Brain pericyte (primary cell): ENCODE results near the gene TENM4.

Source experiments
- DNase-seq: peaks from one replicate; pipeline ENCODE4 v3.0.0-alpha.2; 2012; ENCODE audit warnings: low read depth, low spot score

Gene TENM4

DNA sequence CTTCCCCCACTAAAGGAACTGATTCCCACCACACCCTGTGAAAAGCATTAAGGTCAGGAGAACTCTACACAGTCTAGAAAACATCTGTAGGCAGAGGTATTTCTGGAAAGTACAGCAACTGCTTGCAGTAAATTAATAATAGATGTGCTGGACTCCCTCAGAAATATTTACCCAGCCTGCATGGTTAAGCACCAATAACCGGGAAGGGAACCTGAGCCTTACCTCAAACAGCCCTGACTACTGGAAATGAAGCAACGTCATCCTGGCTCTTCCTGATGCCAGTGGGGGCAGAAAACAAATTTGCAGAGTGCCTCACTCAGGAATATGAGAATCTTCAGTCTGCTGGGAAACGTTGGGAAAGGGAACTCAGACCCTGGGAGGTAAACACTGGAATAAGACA, 318.1 kb downstream of the TENM4 start:
- DNase-seq: no peak

- DNase-seq: no peak
Observed at GRCh38 chr11:79121351-79121750, 319.5 kb downstream of the TENM4 start.

DNA sequence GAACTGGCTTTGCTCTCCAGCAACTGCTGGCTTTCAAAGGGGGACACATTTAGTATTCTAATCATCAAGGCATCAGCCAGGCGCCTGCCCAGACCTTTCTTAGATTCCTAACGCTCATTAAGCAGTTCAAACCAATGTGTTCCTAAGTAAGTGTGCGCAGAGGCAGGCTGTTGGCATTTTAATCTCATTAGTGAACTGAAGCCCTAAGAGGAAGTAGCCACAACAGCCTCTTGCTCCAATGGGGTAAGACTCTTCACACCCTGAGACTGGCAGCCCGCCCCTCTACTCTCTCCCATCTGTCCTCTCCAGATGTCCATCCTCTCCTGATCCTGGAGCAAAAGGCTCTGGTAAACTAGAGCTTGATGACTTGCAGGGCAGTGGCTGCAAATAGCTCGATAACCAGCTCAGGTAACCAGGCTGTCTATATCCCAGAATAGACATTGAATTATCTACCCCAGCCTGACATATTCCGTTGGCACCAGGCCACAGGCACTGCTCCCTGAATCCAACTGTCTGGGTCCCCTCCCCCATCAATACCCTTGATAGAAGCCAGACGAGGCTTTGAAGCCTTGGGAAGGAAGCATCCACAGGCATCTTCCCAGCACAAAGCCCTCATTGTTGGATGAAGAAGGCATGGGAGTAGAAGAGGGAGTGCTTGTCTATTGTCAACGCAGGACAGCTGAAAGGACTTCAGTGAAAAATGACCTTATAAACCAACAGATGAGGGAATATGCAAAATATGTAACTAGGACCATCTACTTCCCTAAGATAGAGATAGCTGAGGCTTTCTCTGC, 321.1 kb downstream of the TENM4 start:
- DNase-seq: no peak

GRCh38 chr11:79117488-79117887, 323.3 kb downstream of the TENM4 start:
- no peak for DNase-seq

DNA sequence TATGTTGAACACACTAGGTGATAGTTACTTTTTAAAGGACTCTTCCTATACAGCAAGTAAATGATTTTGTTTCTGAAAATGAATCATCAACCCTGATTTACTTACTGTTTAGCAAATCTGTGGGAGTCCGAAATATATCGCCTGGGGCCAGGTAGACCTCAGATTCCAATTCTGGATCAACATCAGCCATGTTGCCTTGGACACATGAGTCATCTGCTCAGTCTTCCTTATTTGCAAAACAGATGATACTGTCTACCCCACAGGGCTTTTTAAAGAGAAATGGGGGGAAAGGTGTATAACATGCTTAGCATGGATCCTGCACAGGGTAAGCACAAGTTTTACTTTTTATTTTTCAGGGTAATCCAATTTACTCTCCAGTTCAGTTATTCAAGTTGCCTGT, 324.2 kb downstream of the TENM4 start:
- no peak for DNase-seq

DNA sequence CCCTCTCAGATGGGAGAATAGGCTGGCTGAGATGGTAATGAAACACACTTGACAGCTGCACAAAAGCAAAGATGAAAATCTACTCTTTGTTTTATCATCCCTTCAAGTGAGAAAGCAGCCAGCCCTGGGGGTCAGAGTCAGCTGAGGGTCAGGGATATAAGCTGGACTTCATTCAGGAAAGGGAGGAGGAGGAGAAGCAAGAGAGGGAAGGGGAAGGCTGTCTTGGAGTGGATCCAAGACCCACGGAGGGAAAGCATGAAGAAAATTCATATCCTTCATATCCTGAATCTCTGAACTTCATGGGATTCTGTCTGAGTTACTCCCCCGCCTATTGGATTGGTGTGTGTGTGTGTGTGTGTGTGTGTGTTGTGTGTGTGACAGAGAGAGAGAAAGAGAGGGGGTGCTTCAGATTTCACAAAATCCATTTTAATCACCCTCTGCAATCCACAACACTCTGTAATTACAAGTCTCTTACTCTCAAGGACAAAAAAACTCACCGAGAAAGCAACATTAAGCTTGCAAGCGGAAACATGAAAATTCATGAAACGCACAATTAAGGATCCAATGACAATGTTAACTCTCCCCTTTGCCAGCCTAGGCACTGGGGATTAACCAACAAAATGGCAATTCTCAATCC, 327.7 kb downstream of the TENM4 start:
- DNase-seq: no peak

DNA sequence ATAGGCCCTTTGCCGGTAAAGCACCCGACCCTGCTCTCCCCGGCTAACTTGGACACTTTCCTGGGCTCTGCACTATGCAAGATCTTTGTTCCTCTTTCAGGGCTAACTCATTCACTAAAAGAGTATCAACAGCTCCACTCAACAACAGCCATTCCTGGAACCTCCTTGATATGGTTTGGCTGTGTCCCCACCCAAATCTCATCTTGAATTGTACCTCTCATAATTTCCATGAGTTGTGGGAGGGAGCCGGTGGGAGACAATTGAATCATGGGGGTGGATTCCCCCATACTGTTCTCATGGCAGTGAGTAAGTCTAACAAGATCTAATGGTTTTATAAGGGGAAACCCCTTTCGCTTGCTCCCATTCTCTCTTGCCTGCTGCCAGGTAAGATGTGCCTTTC, 330.0 kb downstream of the TENM4 start:
- DNase-seq: no peak

DNA sequence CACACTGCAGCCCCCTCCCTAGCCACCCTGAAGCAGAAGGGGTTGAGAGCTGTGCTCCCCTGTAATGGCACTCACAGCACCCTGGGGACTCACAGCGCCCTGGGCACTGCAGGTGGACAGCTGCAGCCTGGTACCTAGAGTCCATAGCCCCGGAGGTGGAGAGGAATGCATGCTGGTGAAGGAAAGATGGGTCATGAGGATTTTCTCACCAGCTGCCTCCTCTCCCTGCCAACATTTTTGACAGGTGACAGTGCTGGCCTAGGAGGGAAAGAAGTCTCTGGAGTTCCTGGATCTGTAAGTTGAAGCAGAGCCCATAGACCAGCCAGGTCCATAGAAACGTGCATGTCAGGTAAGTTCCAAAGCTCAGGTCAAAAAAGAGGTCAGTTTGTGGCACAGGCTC, 330.5 kb downstream of the TENM4 start:
- no peak for DNase-seq

GRCh38 chr11:79108851-79109250, 332.0 kb downstream of the TENM4 start:
- DNase-seq: no peak

DNA sequence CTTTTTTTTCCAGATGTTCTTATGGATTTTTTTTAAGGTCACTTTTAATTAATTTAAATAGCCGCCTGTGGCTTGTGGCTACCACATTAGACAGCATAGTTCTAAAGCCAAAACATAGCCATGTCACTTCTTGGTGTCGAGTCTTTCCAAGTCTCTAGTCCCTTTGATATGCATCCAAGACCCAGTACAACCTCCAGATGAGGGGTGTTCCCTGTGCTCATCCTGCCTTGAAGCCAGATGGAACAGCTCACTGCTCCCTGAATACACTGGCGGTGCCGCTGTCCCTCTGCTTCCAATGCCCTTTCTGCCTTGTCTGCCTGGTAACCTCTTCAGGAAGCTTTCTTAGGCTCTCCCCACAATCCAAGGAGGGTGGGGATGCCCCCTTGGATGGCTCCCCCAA, 338.0 kb downstream of the TENM4 start:
- no peak for DNase-seq

- no peak for DNase-seq
Observed at GRCh38 chr11:79101656-79102055, 339.2 kb downstream of the TENM4 start.

DNA sequence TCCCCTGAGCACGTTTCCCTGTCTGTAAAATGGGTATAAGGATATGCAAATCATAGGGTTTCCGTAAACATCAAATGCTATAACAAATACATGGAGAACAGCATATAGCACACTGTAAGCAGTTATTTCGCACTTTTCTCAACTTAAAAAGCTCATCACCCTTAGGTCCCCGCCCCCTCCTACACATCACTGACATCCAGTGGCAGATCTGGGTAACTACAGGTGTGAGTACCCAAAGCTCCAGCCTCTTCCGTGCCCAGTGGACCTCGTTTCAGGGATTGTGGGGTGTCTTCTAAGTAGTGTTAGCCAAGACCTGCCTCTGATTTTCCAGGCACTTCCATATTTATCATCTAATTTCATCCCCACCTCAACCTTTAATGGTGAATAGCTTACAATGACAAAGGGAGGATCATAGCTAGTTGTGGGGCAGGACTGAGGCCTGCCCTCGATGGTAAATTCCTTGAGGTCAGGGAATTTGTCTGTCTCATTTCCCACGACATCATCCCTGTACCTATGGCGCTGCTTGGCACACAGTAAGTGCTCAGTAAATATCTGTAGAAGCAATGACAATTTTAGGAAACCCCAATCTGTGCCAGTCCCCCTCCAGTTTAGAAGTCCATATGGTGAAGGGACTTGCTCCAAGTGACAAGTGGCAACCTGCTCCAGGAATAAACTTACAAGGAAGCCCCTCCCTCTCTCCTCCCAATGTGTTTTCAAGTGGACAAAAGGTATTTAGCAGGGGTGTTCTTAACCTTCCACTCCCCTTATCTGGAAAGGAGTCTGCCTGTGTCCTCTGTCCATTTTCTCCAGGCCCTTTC, 340.5 kb downstream of the TENM4 start:
- no peak for DNase-seq

DNA sequence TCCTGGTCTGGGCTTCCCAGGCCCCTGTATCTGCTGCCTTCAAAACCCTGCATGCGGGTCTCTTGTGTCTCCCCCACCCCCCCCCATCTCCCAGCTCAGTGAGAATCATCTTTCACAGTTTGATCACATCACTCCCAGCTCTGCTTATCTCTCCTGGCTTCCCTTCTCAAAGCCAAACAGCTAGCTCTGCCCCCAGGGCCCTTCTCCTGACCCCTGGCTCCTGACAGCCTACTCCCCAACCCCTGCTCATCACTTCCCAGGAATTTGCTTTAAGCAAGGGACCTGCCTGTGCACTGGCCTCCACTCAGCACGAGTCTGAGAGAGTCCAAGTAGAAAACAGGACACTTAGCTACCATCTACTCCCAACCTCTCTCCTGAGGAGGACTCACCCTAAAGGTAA, 342.7 kb downstream of the TENM4 start:
- no peak for DNase-seq

DNA sequence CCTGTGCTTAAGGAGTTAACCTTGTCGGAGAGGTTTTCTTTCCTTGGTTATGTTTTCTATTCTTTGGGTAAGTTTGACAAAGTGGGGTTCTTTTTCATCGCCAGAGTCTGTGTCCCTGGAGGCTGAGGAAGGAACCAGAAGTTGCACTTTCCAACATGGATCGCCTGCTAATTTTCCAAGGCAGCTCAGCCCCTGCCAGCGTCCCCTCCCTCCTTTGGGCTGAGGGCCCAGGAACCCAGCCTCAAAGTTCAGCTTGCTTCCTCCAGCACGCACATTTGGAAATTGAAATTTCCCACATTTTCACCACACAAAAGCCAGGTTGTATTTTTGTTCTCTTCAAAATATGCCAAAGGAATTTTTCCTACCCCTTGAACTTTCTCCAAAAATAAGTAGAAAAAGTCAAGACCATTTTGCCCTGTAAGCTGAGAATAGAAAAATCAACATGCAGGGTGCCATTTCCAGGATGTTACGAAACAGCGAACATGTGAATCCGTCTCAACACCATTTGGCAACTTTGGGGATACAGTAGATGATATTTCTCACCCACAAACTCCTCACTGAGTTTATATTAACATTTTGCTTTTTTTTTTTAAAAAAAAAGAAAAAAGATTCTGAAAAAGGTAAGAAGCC, 343.5 kb downstream of the TENM4 start:
- no peak for DNase-seq

DNA sequence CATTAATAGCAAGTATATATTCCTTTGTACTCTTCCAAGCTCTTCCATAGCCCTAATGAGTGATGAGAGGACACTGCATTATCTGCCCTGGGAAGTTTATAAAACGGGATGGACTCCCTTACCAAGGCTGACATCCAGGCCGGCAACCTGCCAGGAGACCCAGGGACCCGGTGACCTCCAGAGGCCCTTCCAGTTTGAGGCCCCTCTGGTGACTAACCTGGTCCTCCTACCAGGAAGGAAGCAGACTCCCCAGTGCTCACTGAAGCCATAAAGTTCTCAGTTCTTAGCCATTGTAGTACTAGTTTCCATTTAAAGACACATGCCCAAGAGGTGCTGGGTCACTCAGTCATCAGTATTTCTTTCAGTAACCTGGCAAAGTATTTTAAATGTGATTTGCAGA, 345.4 kb downstream of the TENM4 start:
- no peak for DNase-seq

DNA sequence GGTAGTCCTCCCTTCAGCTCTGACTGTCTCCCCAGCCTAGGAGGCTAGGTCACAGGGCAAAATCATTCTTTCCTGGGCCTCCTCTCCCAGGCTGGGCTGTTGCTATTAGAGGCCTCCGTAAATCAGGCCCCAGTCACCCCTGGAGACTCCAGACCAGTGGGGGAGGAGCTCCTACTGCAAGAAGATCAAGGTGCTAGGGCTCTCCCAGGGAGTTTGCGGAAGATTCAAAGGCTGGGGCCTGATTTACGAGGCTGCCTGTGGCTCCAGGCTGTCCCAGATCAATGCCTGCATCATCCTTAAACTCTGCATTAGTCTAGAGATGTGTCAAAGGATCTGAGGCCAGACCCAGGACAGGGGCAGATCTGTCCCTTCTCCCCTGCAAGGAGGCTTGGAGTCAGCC, 346.2 kb downstream of the TENM4 start:
- DNase-seq: no peak

DNA sequence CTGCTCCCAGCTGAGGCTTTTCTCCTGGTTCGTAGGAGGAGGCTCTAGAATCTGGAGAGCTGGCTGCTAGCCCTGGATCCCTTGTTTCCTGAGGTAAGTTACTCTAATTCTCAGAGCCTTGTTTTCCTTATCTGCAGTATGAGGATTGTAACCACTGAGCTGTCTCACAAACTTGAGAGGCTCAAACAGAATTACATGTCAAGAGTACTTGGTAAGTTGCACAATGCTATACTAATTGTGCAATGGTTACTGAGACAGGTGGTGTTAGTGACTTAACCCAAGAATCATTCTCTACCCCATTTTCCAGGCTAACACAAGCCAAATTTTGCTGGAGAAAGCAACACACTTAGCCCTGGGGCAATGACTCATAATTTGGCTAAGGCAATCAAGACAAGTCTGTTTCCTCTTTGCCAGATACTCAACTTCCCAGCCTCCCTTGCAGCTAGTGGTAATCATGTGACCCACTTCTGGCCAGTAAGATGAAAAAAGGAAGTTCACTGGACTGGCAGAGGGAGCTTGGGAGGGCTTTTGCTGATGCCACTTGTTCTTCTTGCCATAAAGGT, 348.0 kb downstream of the TENM4 start:
- peak; percentile 21 for DNase-seq

DNA sequence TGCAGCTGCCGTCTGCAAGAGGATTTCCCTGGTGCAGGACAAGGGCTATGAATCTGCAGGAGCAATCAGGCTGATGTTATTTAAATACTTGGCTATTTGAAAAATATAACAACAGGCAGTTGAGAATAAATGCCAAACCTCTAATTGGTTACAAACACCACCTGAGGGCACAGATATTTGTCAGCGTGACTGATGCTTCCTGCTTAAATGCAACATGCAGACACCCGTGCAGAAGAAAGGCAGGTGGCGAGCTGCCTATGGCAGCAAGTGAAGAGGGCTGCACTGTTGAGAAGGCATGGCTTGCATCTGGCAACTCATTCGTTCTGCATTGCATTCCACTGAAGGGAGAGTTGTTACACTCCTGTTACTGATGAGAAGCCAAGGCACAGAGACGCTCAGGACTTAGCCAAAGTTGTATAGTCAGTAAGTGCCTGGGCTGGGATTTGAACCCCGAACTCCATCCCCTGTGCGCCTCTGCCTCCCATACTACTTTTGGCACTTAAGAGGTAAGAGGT, 350.6 kb downstream of the TENM4 start:
- no peak for DNase-seq

DNA sequence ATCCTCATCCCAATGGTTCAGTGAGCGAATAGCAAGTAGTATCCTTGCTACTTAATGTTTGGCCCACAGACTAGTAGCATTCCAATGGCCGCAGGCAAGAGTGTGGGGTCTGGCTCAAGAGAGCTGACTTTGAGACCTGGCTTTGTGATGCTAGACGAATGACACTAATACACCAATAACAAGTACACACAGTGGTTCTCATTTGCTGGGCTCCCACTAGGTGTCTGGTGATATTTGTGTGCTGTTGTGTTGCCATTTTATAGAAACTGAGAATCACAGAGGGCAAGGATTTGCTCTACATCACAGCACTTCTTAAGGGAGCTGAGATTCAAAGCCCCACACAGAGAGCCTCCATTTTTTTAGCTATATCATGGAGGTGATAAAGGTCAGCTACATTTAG, 351.2 kb downstream of the TENM4 start:
- no peak for DNase-seq

- DNase-seq: no peak
Observed at GRCh38 chr11:79088967-79089366, 351.9 kb downstream of the TENM4 start.

DNA sequence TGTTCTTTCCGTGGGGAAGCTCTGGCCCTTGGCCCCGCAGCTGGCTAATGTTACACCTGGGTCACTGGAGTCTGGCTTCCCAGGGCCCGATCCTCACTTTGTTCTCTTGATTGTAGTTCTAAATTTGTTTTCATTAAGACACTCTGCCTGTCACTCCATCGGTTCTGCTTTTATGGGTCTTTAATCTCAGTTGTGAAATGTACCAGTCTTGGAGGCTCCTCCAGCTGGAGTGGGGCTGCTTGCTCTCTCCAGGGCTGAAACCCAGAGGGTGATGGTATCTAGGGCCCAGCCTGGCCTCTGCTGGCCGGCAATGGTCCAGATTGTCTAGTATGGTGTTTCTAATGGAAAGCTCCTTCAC, 352.9 kb downstream of the TENM4 start:
- DNase-seq: peak; percentile 50
